Measurements from ENCODE around the gene FAM151A.

FAM151A gene

DNA sequence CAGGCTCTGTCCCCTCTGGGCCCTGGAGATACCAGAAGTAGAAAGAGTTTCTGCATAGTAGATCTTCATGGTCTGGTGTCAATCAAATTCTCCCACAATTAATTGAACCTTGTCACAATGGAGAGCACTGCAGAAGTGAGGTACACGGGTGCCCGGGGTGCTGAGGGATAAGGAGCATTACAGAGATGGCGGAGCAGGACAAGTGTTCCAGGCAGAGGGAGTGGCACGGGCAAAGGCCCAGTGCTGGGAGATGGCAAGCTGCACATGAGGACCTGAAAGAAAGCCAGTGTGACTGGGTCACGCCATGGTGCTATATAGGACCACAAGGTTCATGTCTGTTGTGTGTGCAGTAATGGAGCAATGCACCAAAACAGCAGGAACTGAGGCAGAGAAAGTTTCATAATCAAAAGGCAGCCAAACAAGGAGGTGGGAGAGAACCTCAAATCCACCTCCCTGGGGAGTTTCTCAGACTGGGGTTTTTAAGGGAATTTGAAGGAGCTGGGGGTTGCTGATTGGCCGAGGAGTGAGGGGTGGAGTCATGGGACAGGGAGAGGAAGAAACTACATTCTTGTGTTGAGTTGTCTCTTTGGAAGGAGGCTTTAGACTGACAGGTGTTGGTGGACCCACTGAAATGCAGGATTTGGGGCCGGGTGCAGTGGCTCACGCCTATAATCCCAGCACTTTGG lies 47.6 kb downstream of the FAM151A start:
- no peak for DNase-seq

DNA sequence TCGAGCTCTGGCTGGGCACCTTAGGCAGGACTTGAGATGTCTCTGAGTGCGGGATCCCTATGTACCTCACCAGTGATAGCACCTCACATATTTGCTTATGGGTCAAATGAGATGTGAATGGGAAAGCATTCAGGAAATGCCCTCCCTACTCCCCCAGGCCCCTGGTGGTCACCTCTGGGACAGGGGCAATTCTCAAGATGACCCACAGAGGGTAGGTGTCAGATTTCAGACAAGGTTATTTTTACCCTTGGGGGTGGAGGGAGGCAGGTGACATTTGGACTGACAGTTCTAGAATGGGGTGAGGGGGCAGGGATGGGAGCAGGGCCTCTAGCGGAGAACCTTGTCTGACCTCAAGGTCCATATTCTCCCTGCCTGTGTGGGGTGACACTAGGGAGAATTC lies 48.2 kb downstream of the FAM151A start:
- no peak for DNase-seq

GRCh38 chr1:54574158-54574778 lies 49.1 kb downstream of the FAM151A start:
- no peak for DNase-seq

GRCh38 chr1:54572542-54572850 lies 50.8 kb downstream of the FAM151A start:
- no peak for DNase-seq

GRCh38 chr1:54571803-54572541 lies 51.4 kb downstream of the FAM151A start:
- DNase-seq: no peak

DNA sequence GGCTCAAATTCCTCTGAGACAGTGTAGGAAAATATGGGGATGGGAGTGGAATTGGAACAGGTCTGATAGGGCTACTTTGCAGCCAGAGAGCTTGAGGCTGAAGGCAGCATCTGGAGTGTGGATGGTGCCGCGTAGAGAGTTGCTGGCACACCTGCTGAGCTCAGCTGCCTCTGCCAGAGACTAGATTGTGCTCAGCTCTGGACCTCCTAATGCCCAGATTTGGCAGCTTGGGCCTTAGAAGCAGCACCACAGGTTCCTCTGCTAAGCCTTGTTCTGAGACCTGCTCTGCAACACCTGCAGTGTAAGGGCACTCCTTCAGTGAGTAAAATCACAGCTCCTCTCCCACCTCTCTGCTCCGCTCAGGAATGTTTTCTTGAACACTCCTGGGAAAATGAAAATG lies 52.0 kb downstream of the FAM151A start:
- DNase-seq: no peak

DNA sequence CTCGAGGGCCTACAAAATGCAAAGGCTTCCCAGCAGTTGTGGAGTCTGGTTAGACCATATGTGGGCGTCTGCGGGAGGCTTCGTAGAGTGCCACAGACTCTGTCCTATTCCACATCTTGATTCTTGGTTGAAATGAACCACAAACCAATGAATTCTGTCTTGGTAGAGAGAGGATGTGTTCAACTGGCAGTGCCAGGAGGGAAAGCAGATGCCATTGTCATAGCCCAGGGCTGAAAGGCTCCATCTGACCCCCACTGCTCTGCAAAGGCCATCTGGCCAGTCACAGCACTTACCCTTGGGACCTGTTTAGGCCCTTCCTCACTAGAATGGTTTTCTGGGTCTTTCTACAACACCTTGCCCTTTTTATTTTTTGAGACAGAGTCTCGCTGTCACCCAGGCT lies 53.2 kb downstream of the FAM151A start:
- no peak for DNase-seq

DNA sequence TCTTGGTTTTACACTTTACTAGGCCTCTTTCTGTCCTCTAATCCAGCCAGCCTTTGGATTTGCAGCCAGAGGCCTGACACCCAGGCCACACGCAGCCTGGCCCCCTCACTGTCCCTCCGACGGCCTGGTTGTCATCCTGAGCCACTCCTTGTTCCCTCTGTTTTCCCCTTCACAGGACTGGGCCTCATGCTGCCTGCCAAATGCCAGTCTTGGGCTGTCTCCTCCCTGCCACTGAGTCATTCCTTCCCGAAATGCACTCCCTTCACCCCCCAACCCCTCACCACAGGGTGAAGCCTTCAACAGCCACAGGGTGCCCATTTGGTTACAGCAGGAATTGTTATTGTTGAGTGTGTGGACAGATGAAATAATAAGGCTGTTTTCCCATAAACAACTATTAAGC lies 54.0 kb downstream of the FAM151A start:
- DNase-seq: no peak

- no peak for DNase-seq
These were observed 55.4 kb downstream of the FAM151A start for GRCh38 chr1:54567961-54568360.

DNA sequence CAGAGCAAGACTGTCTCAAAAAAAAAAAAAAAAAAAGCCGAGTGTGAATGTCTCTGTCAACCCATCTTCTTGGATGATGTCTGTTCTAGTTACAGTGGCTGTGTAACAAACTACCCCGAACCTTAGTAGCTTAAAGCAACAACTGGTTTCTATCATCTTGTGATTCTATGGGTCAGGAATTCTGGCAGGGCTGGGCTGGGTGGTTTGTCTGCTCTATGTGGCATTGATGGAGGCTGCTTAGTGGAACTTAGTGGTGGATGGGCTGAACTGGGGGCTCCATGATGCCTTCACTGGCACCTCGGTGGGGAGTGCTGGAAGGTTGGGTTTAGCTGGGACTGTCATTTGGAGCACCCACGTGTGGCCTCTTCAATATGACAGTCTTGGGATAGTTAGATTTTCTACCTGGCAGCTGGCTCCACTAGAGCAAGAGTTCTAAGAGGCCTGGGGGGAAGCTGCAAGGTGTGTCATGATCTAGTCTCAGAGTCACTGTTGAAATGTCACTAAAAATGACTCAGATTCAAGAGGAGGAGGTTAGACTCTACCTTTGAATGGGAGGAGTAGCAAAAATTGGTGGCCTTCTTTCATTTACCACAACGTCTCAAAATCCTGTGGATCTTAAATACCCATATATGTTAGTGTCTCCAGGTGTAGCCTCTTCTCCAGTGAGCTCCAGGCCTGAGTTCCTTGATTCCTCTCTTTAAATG lies 56.7 kb downstream of the FAM151A start:
- no peak for DNase-seq

DNA sequence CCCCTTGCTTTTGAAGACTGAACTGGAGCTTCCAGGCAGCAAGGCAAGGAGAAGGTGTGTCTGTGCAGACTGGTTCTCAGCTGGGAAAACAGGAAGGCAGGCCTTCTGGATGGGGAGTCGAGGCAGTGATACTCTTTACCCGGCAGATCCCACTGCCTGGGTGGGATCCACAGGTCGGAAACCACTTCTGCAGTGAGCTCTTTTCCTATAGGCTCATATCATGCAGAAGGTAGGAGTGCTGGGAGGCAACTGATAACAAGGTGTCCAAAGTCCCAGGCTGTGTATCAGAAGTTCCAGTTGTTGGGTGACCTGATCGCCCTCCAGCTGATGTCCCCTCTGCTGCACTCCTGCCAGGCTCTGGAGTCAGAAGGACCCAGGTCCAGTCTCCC lies 58.2 kb downstream of the FAM151A start:
- no peak for DNase-seq

- no peak for DNase-seq
These were observed 58.8 kb downstream of the FAM151A start for GRCh38 chr1:54564312-54565112.

GRCh38 chr1:54559771-54560231 lies 63.5 kb downstream of the FAM151A start:
- no peak for DNase-seq
